Panc1 (cell line): ENCODE results near the gene MRPS35. TPM values are rescaled to one million over a fixed set of nuclear protein-coding genes. Genes with fewer than 3 reads are reported as not detected.

ENCODE experiments used
- ATAC-seq: fragments of 200-7000 bp; cut with Tn5 transposase; 2 replicates; pipeline ENCODE4 v1.9.1; 2020; ENCODE audit warnings: mild to moderate bottlenecking, moderate library complexity
- BruUV-seq: library from RNA; stranded (reverse); fragments of 400-500 nt; replicated peaks from 2 replicates; lab custom pipeline; 2021; lab: Mats Ljungman, UMichigan
- CTCF ChIA-PET: fragments of 300-600 bp; sonication (Branson Sonifier 250); formaldehyde crosslinking; loops from one replicate; lab custom pipeline; 2022; ENCODE audit warnings: antibody characterized with exemption; lab: Charles Lee
- POLR2A ChIA-PET: fragments of 300-600 bp; sonication (Branson Sonifier 250); formaldehyde crosslinking; loops from one replicate; lab custom pipeline; 2022; ENCODE audit warnings: antibody characterized with exemption; lab: Charles Lee
- DNase-seq: peaks from one replicate; pipeline ENCODE4 v3.0.0-alpha.2; 2010; ENCODE audit warnings: low read depth, low spot score
- H3K27ac ChIP-seq: 2 replicates; pipeline ENCODE4 v1.5.1; 2011; ENCODE audit warnings: mild to moderate bottlenecking, low read length, inconsistent platforms
- H3K27me3 ChIP-seq: fragments of 200-500 bp; sonication (Bioruptor generic); 2 replicates; pipeline ENCODE4 v1.6.0; 2014; ENCODE audit warnings: low read length, inconsistent platforms; ENCODE audit not compliant: control insufficient read depth, insufficient read depth
- H3K36me3 ChIP-seq: fragments of 200-500 bp; sonication (Bioruptor generic); 2 replicates; pipeline ENCODE4 v1.5.1; 2014; ENCODE audit warnings: inconsistent platforms, mild to moderate bottlenecking, low read length, moderate library complexity; ENCODE audit not compliant: control insufficient read depth, insufficient read depth
- H3K4me1 ChIP-seq: 2 replicates; pipeline ENCODE4 v1.5.1; 2011; ENCODE audit warnings: inconsistent platforms, mild to moderate bottlenecking, low read length, moderate library complexity; ENCODE audit not compliant: control insufficient read depth, insufficient read depth
- H3K4me3 ChIP-seq, 2 experiments: 2 replicates each; pipeline ENCODE4 v1.5.1; 2011 to 2012; ENCODE audit warnings: low read depth in 2 of 2, low read length in 2 of 2, mild to moderate bottlenecking in 2 of 2, inconsistent platforms in 1 of 2, moderate library complexity in 1 of 2
- H3K9me3 ChIP-seq: fragments of 200-500 bp; sonication (Bioruptor generic); 2 replicates; pipeline ENCODE4 v1.5.1; 2014; ENCODE audit warnings: low read depth, mild to moderate bottlenecking, inconsistent platforms, low read length, moderate library complexity; ENCODE audit not compliant: control insufficient read depth, insufficient read depth
- POLR2AphosphoS5 ChIP-seq: IDR thresholded peaks from 2 replicates; pipeline ENCODE4 v1.6.1; 2012; ENCODE audit warnings: mild to moderate bottlenecking, low read depth, low read length, moderate library complexity
- SIN3A ChIP-seq: IDR thresholded peaks from 2 replicates; pipeline ENCODE4 v1.6.1; 2012; ENCODE audit warnings: low read depth, mild to moderate bottlenecking, low read length, moderate library complexity, borderline replicate concordance; ENCODE audit not compliant: insufficient read depth
- TCF7L2 ChIP-seq: IDR thresholded peaks from 2 replicates; pipeline ENCODE4 v1.6.1; 2011; ENCODE audit warnings: mild to moderate bottlenecking, low read depth, low read length, inconsistent platforms
- in situ Hi-C: cut with HindIII; loops from 2 replicates; pipeline ENCODE4 v1.10.0; 2016; ENCODE audit warnings: low sequenced_read_pairs, low pct_unique_long_range_greater_than_20kb
- intact Hi-C: fragments of 100-400 bp; cut with micrococcal nuclease; formaldehyde crosslinking; loops from one replicate; pipeline ENCODE4 v1.10.0; 2022; ENCODE audit not compliant: unreplicated experiment
- total RNA-seq: library from RNA; stranded (reverse); gene quantifications from one replicate; pipeline ENCODE4 v1.2.1, GENCODE V29; 2021; ENCODE audit not compliant: unreplicated experiment
- TF ChIP-seq, protein P1 (sequence below): fragments of 450-650 bp; IDR thresholded peaks from 2 replicates; pipeline ENCODE4 v1.5.1; 2017; ENCODE audit warnings: mild to moderate bottlenecking
- TF ChIP-seq, protein P2 (sequence below), 2 experiments: IDR thresholded peaks; 2 replicates each; pipeline ENCODE4 v1.6.1; 2011 to 2012; ENCODE audit warnings: low read depth in 2 of 2, control low read depth in 1 of 2, low read length in 1 of 2, mild to moderate bottlenecking in 1 of 2, moderate library complexity in 1 of 2; ENCODE audit not compliant: insufficient read depth in 1 of 2

Gene MRPS35
- total RNA-seq, 1 experiment from 2014 or later: 63.9 TPM

DNA sequence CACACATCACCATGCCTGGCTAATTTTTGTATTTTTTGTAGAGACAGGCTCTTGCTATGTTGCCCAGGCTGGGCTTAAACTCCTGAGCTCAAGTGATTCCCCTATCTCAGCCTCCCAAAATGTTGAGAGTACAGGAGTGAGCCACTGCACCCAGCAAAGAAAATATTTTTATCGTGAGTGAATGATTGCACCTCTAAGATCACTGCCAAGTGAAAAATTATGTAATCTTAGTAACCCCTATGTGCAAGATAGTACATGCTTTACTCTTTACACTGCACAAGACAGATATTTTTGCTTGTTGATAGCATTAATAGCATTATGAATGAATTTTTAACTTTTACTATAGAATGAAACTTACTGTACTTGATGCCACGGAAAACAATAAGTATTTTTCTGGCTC, 3.4 kb upstream of the MRPS35 start:
- no TSS peak for BruUV-seq
- H3K27me3 ChIP-seq: no peaks in the 10 kb centered on the region
- in situ Hi-C loops (no loop called here), intact Hi-C loops (loop anchor here (10.0 kb wide), 1 partner anchor 372 kb away; the partner anchor contains the start of gene BMAL2)
- H3K9me3 ChIP-seq: no peaks in the 10 kb centered on the region
- no peak overlapping the region for H3K27ac ChIP-seq
- ChIA-PET POLR2A (no interaction called here), CTCF (no interaction called here)
- DNase-seq: no peak
- H3K4me1 ChIP-seq: peaks cover 7% of the 10 kb centered on the region
- TF ChIP-seq, protein P1, sequence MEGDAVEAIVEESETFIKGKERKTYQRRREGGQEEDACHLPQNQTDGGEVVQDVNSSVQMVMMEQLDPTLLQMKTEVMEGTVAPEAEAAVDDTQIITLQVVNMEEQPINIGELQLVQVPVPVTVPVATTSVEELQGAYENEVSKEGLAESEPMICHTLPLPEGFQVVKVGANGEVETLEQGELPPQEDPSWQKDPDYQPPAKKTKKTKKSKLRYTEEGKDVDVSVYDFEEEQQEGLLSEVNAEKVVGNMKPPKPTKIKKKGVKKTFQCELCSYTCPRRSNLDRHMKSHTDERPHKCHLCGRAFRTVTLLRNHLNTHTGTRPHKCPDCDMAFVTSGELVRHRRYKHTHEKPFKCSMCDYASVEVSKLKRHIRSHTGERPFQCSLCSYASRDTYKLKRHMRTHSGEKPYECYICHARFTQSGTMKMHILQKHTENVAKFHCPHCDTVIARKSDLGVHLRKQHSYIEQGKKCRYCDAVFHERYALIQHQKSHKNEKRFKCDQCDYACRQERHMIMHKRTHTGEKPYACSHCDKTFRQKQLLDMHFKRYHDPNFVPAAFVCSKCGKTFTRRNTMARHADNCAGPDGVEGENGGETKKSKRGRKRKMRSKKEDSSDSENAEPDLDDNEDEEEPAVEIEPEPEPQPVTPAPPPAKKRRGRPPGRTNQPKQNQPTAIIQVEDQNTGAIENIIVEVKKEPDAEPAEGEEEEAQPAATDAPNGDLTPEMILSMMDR: no peak
- TF ChIP-seq, protein P2, sequence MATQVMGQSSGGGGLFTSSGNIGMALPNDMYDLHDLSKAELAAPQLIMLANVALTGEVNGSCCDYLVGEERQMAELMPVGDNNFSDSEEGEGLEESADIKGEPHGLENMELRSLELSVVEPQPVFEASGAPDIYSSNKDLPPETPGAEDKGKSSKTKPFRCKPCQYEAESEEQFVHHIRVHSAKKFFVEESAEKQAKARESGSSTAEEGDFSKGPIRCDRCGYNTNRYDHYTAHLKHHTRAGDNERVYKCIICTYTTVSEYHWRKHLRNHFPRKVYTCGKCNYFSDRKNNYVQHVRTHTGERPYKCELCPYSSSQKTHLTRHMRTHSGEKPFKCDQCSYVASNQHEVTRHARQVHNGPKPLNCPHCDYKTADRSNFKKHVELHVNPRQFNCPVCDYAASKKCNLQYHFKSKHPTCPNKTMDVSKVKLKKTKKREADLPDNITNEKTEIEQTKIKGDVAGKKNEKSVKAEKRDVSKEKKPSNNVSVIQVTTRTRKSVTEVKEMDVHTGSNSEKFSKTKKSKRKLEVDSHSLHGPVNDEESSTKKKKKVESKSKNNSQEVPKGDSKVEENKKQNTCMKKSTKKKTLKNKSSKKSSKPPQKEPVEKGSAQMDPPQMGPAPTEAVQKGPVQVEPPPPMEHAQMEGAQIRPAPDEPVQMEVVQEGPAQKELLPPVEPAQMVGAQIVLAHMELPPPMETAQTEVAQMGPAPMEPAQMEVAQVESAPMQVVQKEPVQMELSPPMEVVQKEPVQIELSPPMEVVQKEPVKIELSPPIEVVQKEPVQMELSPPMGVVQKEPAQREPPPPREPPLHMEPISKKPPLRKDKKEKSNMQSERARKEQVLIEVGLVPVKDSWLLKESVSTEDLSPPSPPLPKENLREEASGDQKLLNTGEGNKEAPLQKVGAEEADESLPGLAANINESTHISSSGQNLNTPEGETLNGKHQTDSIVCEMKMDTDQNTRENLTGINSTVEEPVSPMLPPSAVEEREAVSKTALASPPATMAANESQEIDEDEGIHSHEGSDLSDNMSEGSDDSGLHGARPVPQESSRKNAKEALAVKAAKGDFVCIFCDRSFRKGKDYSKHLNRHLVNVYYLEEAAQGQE (IDR thresholded peaks at IDR 0.05; ENCODE audit: insufficient read depth in 1 of 2, low read depth in 2 of 2, low read length in 1 of 2): no peak
- TF ChIP-seq POLR2AphosphoS5 (no peak), SIN3A (no peak), TCF7L2 (no peak)
- H3K4me3 ChIP-seq: no peak overlapping the region
- H3K36me3 ChIP-seq: no peaks in the 10 kb centered on the region
- ATAC-seq: no peak

- CTCF ChIA-PET: no interaction called here
- H3K4me3 ChIP-seq: peak overlapping the region; percentile 75 to 90
- H3K27me3 ChIP-seq: no peaks in the 10 kb centered on the region
- peak overlapping the region; percentile 97 for H3K27ac ChIP-seq
- no peak for DNase-seq
- no peak for ATAC-seq
- H3K9me3 ChIP-seq: no peaks in the 10 kb centered on the region
- POLR2A ChIA-PET: no interaction called here
- in situ Hi-C loops: no loop called here
- intact Hi-C loops: loop anchor here (10.0 kb wide), 1 partner anchor 375 kb away; the partner anchor contains the start of gene BMAL2
- peaks cover 6% of the 10 kb centered on the region for H3K4me1 ChIP-seq
- no peaks in the 10 kb centered on the region for H3K36me3 ChIP-seq
- TF ChIP-seq TCF7L2: no peak
- no peak for TF ChIP-seq POLR2AphosphoS5
- TF ChIP-seq SIN3A: no peak
- TF ChIP-seq, protein P2 (IDR thresholded peaks at IDR 0.05; ENCODE audit: insufficient read depth in 1 of 2, low read depth in 2 of 2, low read length in 1 of 2): no peak
- TF ChIP-seq, protein P1: no peak
- BruUV-seq: no TSS peak
Measured at GRCh38 chr12:27709212-27709931, 1.3 kb upstream of the MRPS35 start.
